ENCODE measurements around the gene SYTL4.

Gene SYTL4

GRCh38 chrX:100647095-100647494, 84.8 kb downstream of the SYTL4 start:
- DNase-seq, result no peak

DNA sequence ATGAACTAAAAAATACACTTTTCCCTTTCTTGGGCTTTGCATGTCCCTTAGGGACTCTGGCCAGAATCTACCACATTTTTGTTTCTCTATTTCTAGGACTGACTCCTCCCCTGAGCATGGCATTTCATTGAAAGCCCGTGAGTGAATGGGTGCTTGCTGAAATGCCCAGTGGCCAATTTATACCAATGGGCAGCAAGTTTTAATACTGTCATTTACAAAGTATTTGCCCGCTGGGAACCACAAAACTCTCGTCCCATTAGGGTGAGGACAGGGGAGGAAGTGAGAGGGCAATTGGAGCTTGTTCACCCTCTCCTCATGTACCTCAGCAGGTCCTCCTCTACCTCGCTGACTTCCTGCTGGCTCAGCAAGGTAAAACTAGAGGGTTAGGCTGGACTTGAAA, 86.8 kb downstream of the SYTL4 start:
- DNase-seq, result no peak

DNA sequence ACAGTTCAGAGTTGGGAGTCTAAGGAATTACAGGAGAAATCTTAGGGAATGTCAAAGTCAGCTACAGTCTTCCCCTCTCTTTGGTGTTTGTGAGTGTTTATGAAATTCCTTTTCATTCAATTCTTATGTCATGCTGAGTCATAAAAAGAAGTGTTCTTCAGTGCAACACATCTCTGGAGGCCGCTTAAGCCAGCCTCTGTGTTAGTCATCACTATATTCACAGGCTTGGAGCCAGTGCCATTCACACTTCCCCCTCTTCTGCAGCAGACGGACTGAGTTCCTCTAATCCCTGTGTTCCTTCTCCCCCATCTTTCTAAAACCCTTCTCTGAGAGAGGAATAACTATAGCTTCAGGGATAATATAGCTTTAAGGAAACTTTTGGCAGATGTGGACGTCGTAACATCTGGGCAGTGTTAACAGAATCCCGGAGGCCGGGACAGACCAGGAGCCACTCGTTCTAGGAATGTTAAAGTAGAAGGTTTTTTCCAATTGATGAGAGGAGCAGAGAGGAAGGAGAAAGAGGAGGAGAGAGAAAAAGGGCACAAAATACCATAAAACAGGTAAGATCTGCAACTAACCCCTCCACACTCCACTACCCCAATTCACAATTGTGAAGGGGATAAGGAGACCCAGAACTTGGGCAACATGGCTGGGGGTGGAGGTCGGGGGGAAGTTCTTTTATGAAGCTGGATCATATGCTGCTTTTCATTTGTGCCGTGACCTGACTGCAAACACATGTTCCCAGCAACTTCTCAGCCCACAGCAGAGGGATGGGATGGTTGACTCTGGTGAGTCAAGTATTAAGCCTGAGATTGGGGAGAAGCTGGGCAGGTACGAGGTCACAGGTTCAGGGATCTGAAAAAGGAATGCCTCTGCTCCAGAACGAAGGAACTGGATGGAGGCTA, 87.7 kb downstream of the SYTL4 start, which contains the start of gene SRPX2:
Gene SRPX2, plus strand, starts transcription at position 244 of the 905 bp plus-strand sequence. CDS start 2,124 bp downstream, outside the sequence.
- no peak for DNase-seq

GRCh38 chrX:100643212-100643611, 88.7 kb downstream of the SYTL4 start:
- DNase-seq, result no peak

DNA sequence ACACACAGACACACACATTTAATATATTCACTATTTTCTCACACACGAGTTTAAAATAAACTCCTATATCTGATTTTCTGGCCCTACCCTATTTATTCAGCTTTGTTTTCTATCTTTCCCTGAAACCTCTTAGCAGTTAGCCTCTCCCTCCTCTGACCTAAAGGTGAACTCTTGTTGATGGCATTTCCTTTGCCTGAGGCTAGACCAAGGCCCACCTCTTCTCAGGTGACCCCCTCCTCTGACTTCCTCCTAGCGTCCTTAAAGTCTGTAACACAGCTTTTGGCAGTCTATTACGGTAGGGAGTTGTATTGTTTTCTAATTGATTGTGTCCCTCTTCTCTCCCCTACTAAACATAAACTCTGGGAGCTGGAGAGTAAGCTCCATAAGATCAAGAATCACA, 89.6 kb downstream of the SYTL4 start:
- DNase-seq, result no peak

- DNase-seq, result peak; percentile 59
These were observed 95.5 kb downstream of the SYTL4 start, which contains the start of gene TSPAN6 for GRCh38 chrX:100636321-100636991. Gene TSPAN6 (minus strand): TSS chrX:100636806. CDS start chrX:100636694, 112 bp downstream.

DNA sequence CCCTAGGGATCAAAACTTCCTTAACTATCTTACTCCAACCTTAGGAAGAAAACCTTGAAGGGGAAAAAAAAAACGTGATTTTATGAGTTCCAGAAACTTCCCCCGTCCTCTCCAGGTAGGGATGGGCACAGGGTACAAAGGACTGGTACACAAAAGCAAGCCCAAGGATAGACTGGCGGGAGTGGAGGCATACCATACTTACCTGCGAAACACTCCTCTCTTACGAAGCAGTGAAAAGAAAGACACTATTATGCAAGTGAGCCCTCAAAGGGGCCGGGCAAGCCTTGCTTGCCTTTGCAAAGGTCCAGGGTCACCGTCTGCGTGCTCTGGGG, 96.0 kb downstream of the SYTL4 start:
- no peak for DNase-seq

DNA sequence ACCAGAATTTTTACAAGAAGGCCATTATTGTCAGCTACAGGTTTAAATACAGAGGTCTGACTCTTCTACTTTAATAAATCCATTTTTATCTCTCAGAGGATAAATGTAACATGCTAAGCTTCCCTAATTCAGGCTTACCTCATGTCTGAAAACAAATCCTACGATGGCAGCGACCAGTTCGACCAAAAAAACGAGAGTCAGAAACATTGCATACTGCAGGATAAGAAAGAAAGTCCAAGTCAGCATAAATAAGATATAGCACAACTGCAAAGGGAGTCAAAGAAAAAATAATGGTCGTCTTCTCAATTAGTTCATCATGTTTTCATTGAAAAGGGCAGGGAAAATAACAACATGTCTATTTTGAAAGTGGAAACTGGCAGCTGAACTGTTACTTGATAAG, 96.9 kb downstream of the SYTL4 start:
- no peak for DNase-seq

DNA sequence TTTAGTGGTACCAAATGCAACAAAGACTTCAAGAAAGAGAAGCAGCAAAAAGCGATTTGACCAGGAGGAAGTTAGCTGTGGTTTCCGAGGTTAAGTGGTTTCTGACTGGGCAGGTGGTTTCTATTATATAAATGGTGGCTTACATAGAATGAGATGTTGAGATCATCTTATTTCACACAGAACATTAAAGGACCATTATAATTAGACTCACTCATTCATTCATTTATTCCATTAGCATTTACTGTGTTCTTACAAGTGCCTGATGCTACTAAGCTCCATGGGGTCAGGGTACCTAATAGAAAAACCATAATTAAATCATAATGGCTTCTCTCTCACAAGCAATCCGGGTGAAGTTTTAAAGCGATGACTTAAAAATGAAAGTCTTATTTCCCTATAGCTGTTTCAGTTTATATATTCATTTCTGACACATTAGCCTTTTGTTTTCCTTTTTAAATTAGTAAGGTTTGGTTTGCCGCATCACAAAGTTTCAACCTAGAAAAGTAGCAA, 105.9 kb downstream of the SYTL4 start:
- DNase-seq, result no peak

Data from activated effector memory CD4-positive, alpha-beta T cell treated with Interleukin-2 at 50 U/mL for 16 hours (primary cell).